ENCODE measurements around the gene TMEM273. TPM values are rescaled to one million over a fixed set of nuclear protein-coding genes. Genes with fewer than 3 reads are reported as not detected.
"Not testable (repeated sequence)": the region's sequence is repeated elsewhere in the genome, so short reads cannot be mapped to it uniquely, and the experiment has no call there.

Gene TMEM273
- total RNA-seq, 1 donor from 2014 or later = 16.2 TPM

- peaks cover 23% of the 10 kb centered on the region for H3K4me1 Mint-ChIP-seq (ENCODE audit: low read depth)
- H3K4me3 Mint-ChIP-seq; DNase-seq (ENCODE audit: low spot score); H3K36me3 Mint-ChIP-seq (ENCODE audit: low read depth); H3K9me3 Mint-ChIP-seq; H3K27ac Mint-ChIP-seq; intact Hi-C loops (cut with micrococcal nuclease): not testable (repeated sequence)
- H3K27me3 Mint-ChIP-seq (ENCODE audit: insufficient read depth) = peaks cover 27% of the 10 kb centered on the region
Observed at GRCh38 chr10:49195864-49196263, 7.7 kb upstream of the TMEM273 start.

GRCh38 chr10:49194212-49194920 lies 6.2 kb upstream of the TMEM273 start:
- H3K36me3 Mint-ChIP-seq (ENCODE audit: low read depth) = no peaks in the 10 kb centered on the region
- no peak overlapping the region for H3K4me3 Mint-ChIP-seq
- H3K9me3 Mint-ChIP-seq = no peaks in the 10 kb centered on the region
- H3K27ac Mint-ChIP-seq = no peak overlapping the region
- intact Hi-C loops (cut with micrococcal nuclease) = no loop called here
- H3K27me3 Mint-ChIP-seq (ENCODE audit: insufficient read depth) = peaks cover 22% of the 10 kb centered on the region
- H3K4me1 Mint-ChIP-seq (ENCODE audit: low read depth) = peaks cover 34% of the 10 kb centered on the region
- no peak for DNase-seq (ENCODE audit: low spot score)

GRCh38 chr10:49191349-49191748 lies 3.2 kb upstream of the TMEM273 start:
- intact Hi-C loops (cut with micrococcal nuclease) = loop anchor here (1.0 kb wide), 1 partner anchor 8 kb away; no protein-coding TSS in a partner anchor
- no peak overlapping the region for H3K4me3 Mint-ChIP-seq

GRCh38 chr10:49189422-49189821 lies 1.2 kb upstream of the TMEM273 start:
- peaks cover 24% of the 10 kb centered on the region for H3K27me3 Mint-ChIP-seq (ENCODE audit: insufficient read depth)
- DNase-seq (ENCODE audit: low spot score) = no peak
- no peak overlapping the region for H3K4me3 Mint-ChIP-seq
- H3K9me3 Mint-ChIP-seq = no peaks in the 10 kb centered on the region
- no peak overlapping the region for H3K27ac Mint-ChIP-seq
- H3K4me1 Mint-ChIP-seq (ENCODE audit: low read depth) = peaks cover 56% of the 10 kb centered on the region
- intact Hi-C loops (cut with micrococcal nuclease) = no loop called here
- peaks cover 2% of the 10 kb centered on the region for H3K36me3 Mint-ChIP-seq (ENCODE audit: low read depth)

More at GRCh38 chr10:49191349-49191748, 3.2 kb upstream of the TMEM273 start:
- no peak for DNase-seq (ENCODE audit: low spot score)
- Mint-ChIP-seq H3K27me3 (ENCODE audit: insufficient read depth) (peaks cover 21% of the 10 kb centered on the region), H3K9me3 (no peaks in the 10 kb centered on the region), H3K36me3 (ENCODE audit: low read depth) (peaks cover 2% of the 10 kb centered on the region), H3K27ac (no peak overlapping the region), H3K4me1 (ENCODE audit: low read depth) (peaks cover 55% of the 10 kb centered on the region)

- Mint-ChIP-seq H3K4me3 (peak overlapping the region; percentile 71), H3K9me3 (no peaks in the 10 kb centered on the region), H3K27me3 (ENCODE audit: insufficient read depth) (peaks cover 16% of the 10 kb centered on the region), H3K4me1 (ENCODE audit: low read depth) (peaks cover 66% of the 10 kb centered on the region), H3K36me3 (ENCODE audit: low read depth) (peaks cover 2% of the 10 kb centered on the region), H3K27ac (no peak overlapping the region)
- no peak for DNase-seq (ENCODE audit: low spot score)
- intact Hi-C loops (cut with micrococcal nuclease) = no loop called here
Observed at GRCh38 chr10:49187044-49187484, 1.1 kb downstream of the TMEM273 start.

GRCh38 chr10:49186613-49187012 lies 1.6 kb downstream of the TMEM273 start:
- no peak for DNase-seq (ENCODE audit: low spot score)
- Mint-ChIP-seq H3K9me3 (no peaks in the 10 kb centered on the region), H3K4me3 (peak overlapping the region; percentile 71), H3K27me3 (ENCODE audit: insufficient read depth) (peaks cover 16% of the 10 kb centered on the region), H3K27ac (no peak overlapping the region), H3K36me3 (ENCODE audit: low read depth) (peaks cover 3% of the 10 kb centered on the region), H3K4me1 (ENCODE audit: low read depth) (peaks cover 70% of the 10 kb centered on the region)
- intact Hi-C loops (cut with micrococcal nuclease) = no loop called here

GRCh38 chr10:49185213-49185612 lies 3.0 kb downstream of the TMEM273 start:
- Mint-ChIP-seq H3K9me3 (no peaks in the 10 kb centered on the region), H3K4me3 (no peak overlapping the region), H3K27ac (no peak overlapping the region), H3K4me1 (ENCODE audit: low read depth) (peaks cover 71% of the 10 kb centered on the region), H3K27me3 (ENCODE audit: insufficient read depth) (peaks cover 13% of the 10 kb centered on the region), H3K36me3 (ENCODE audit: low read depth) (peaks cover 6% of the 10 kb centered on the region)
- intact Hi-C loops (cut with micrococcal nuclease) = no loop called here
- DNase-seq (ENCODE audit: low spot score) = no peak

GRCh38 chr10:49184642-49185111 lies 3.5 kb downstream of the TMEM273 start:
- H3K4me3 Mint-ChIP-seq = peak overlapping the region; percentile 11
- no peak for DNase-seq (ENCODE audit: low spot score)
- H3K36me3 Mint-ChIP-seq (ENCODE audit: low read depth) = peaks cover 6% of the 10 kb centered on the region
- intact Hi-C loops (cut with micrococcal nuclease) = no loop called here
- H3K4me1 Mint-ChIP-seq (ENCODE audit: low read depth) = peaks cover 68% of the 10 kb centered on the region
- H3K9me3 Mint-ChIP-seq = no peaks in the 10 kb centered on the region
- H3K27ac Mint-ChIP-seq = peak overlapping the region; percentile 42
- H3K27me3 Mint-ChIP-seq (ENCODE audit: insufficient read depth) = peaks cover 13% of the 10 kb centered on the region

- intact Hi-C loops (cut with micrococcal nuclease) = loop anchor here (1.0 kb wide), 2 partner anchors 7 to 20 kb away; no protein-coding TSS in a partner anchor
- H3K27ac Mint-ChIP-seq = peak overlapping the region; percentile 70
- H3K4me1 Mint-ChIP-seq (ENCODE audit: low read depth) = peaks cover 71% of the 10 kb centered on the region
Observed at GRCh38 chr10:49183596-49184542, 4.3 kb downstream of the TMEM273 start.

GRCh38 chr10:49182776-49183175 lies 5.4 kb downstream of the TMEM273 start:
- Mint-ChIP-seq H3K9me3 (no peaks in the 10 kb centered on the region), H3K4me1 (ENCODE audit: low read depth) (peaks cover 71% of the 10 kb centered on the region), H3K36me3 (ENCODE audit: low read depth) (peaks cover 10% of the 10 kb centered on the region)

More at GRCh38 chr10:49183596-49184542, 4.3 kb downstream of the TMEM273 start:
- H3K27me3 Mint-ChIP-seq (ENCODE audit: insufficient read depth) = peaks cover 15% of the 10 kb centered on the region
- peak overlapping the region; percentile 63 for H3K4me3 Mint-ChIP-seq
- H3K9me3 Mint-ChIP-seq = no peaks in the 10 kb centered on the region
- peaks cover 7% of the 10 kb centered on the region for H3K36me3 Mint-ChIP-seq (ENCODE audit: low read depth)
- DNase-seq (ENCODE audit: low spot score) = no peak

GRCh38 chr10:49180444-49180860 lies 7.7 kb downstream of the TMEM273 start:
- peaks cover 78% of the 10 kb centered on the region for H3K4me1 Mint-ChIP-seq (ENCODE audit: low read depth)
- H3K9me3 Mint-ChIP-seq = no peaks in the 10 kb centered on the region
- H3K27ac Mint-ChIP-seq = peak overlapping the region; percentile 94
- peaks cover 11% of the 10 kb centered on the region for H3K36me3 Mint-ChIP-seq (ENCODE audit: low read depth)
- peaks cover 4% of the 10 kb centered on the region for H3K27me3 Mint-ChIP-seq (ENCODE audit: insufficient read depth)
- DNase-seq (ENCODE audit: low spot score) = no peak
- intact Hi-C loops (cut with micrococcal nuclease) = loop anchor here (1.0 to 2.0 kb wide), 2 partner anchors 102 to 176 kb away; no protein-coding TSS in a partner anchor
- peak overlapping the region; percentile 8 for H3K4me3 Mint-ChIP-seq

More at GRCh38 chr10:49182776-49183175, 5.4 kb downstream of the TMEM273 start:
- Mint-ChIP-seq H3K4me3 (no peak overlapping the region), H3K27me3 (ENCODE audit: insufficient read depth) (peaks cover 8% of the 10 kb centered on the region), H3K27ac (peak overlapping the region; percentile 42)
- intact Hi-C loops (cut with micrococcal nuclease) = loop anchor here (1.0 kb wide), 2 partner anchors 9 to 18 kb away; no protein-coding TSS in a partner anchor
- no peak for DNase-seq (ENCODE audit: low spot score)

- Mint-ChIP-seq H3K36me3 (ENCODE audit: low read depth) (peaks cover 11% of the 10 kb centered on the region), H3K9me3 (no peaks in the 10 kb centered on the region), H3K4me1 (ENCODE audit: low read depth) (peaks cover 82% of the 10 kb centered on the region), H3K27ac (peak overlapping the region; percentile 94), H3K27me3 (ENCODE audit: insufficient read depth) (peaks cover 4% of the 10 kb centered on the region), H3K4me3 (peak overlapping the region; percentile 8)
- DNase-seq (ENCODE audit: low spot score) = no peak
- intact Hi-C loops (cut with micrococcal nuclease) = loop anchor here (1.0 to 5.0 kb wide), 4 partner anchors 102 to 873 kb away; partner anchors contain the start of gene MAPK8
Observed at GRCh38 chr10:49179699-49180443, 8.3 kb downstream of the TMEM273 start.

Measured in activated T-helper 1 cell treated with anti-CD3 and anti-CD28 coated beads, Interleukin-12 subunit alpha, Interleukin-12 subunit beta, Interleukin-2, Interleukin-4 antibody, amounts not matched to agents 30 ng/mL and 10 ng/mL and 1 ng/mL, durations not matched to agents 14 hours and 24 hours and 36 hours (primary cell).